Osteocyte (in vitro differentiated cells): ENCODE results near the gene MEGF11. TPM values are rescaled to one million over a fixed set of nuclear protein-coding genes. Genes with fewer than 3 reads are reported as not detected.

Experiments used
- DNase-seq: peaks from one replicate; pipeline ENCODE4 v3.0.0; 2021; ENCODE audit warnings: mixed read lengths; ENCODE audit not compliant: unreplicated experiment; ENCODE audit errors: extremely low spot score
- H3K27ac Mint-ChIP-seq: one replicate; pipeline ENCODE4 v1.8.0; 2021; ENCODE audit warnings: mild to moderate bottlenecking, mixed read lengths; ENCODE audit not compliant: unreplicated experiment
- H3K27me3 Mint-ChIP-seq: one replicate; pipeline ENCODE4 v1.8.0; 2021; ENCODE audit warnings: mixed read lengths; ENCODE audit not compliant: unreplicated experiment
- H3K36me3 Mint-ChIP-seq: one replicate; pipeline ENCODE4 v1.8.0; 2021; ENCODE audit warnings: mixed read lengths; ENCODE audit not compliant: unreplicated experiment
- H3K4me1 Mint-ChIP-seq: one replicate; pipeline ENCODE4 v1.8.0; 2021; ENCODE audit warnings: mixed read lengths; ENCODE audit not compliant: unreplicated experiment
- H3K4me3 Mint-ChIP-seq: one replicate; pipeline ENCODE4 v1.8.0; 2021; ENCODE audit warnings: mild to moderate bottlenecking, moderate library complexity, mixed read lengths; ENCODE audit not compliant: unreplicated experiment
- H3K9me3 Mint-ChIP-seq: one replicate; pipeline ENCODE4 v1.8.0; 2021; ENCODE audit warnings: mixed read lengths; ENCODE audit not compliant: unreplicated experiment
- CTCF ChIP-seq: fragments of 200-600 bp; sonication (generic); IDR thresholded peaks from 2 replicates; pipeline ENCODE4 v1.5.0; 2021; ENCODE audit warnings: antibody characterized with exemption, mild to moderate bottlenecking, moderate library complexity
- total RNA-seq: library from RNA; stranded (reverse); gene quantifications from 2 replicates; pipeline ENCODE4 v1.2.1, GENCODE V29; 2021

Gene MEGF11
- total RNA-seq, 1 donor from 2014 or later: not detected

- Mint-ChIP-seq H3K4me3 (no peak overlapping the region), H3K27me3 (peaks cover 88% of the 10 kb centered on the region)
- no peak for TF ChIP-seq CTCF
Measured at GRCh38 chr15:66089049-66089448, 164.5 kb downstream of the MEGF11 start.

DNA sequence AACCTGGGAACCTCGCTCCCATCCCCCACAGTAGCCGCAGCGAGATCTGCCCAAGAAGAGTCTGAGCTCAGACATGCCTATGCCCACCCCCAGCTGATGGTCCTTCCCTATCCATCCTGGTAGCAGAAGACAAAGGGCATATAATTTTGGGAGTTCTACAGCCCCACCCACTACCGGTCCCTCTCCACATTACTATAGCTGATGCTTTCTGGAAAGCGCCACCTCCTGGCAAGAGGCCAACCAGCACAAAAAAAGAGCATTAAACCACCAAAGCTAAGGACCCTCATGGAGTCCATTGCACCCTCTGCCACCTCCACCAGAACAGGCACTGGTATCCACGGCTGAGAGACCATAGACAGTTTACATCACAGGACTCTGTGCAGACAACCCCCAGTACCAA lies 168.4 kb downstream of the MEGF11 start:
- DNase-seq: no peak
- Mint-ChIP-seq H3K9me3 (no peaks in the 10 kb centered on the region), H3K4me3 (no peak overlapping the region), H3K4me1 (peaks cover 12% of the 10 kb centered on the region), H3K27me3 (peaks cover 65% of the 10 kb centered on the region), H3K27ac (no peak overlapping the region), H3K36me3 (no peaks in the 10 kb centered on the region)
- TF ChIP-seq CTCF: peak; percentile 17

More at GRCh38 chr15:66089049-66089448, 164.5 kb downstream of the MEGF11 start:
- H3K36me3 Mint-ChIP-seq: no peaks in the 10 kb centered on the region
- no peaks in the 10 kb centered on the region for H3K4me1 Mint-ChIP-seq
- H3K27ac Mint-ChIP-seq: no peak overlapping the region
- no peaks in the 10 kb centered on the region for H3K9me3 Mint-ChIP-seq
- DNase-seq: no peak

- TF ChIP-seq CTCF: no peak
- H3K4me3 Mint-ChIP-seq: no peak overlapping the region
- no peak overlapping the region for H3K27ac Mint-ChIP-seq
- H3K9me3 Mint-ChIP-seq: no peaks in the 10 kb centered on the region
- no peaks in the 10 kb centered on the region for H3K36me3 Mint-ChIP-seq
- H3K4me1 Mint-ChIP-seq: peaks cover 14% of the 10 kb centered on the region
- no peak for DNase-seq
- H3K27me3 Mint-ChIP-seq: peaks cover 63% of the 10 kb centered on the region
Measured at GRCh38 chr15:66084704-66085103, 168.8 kb downstream of the MEGF11 start.

DNA sequence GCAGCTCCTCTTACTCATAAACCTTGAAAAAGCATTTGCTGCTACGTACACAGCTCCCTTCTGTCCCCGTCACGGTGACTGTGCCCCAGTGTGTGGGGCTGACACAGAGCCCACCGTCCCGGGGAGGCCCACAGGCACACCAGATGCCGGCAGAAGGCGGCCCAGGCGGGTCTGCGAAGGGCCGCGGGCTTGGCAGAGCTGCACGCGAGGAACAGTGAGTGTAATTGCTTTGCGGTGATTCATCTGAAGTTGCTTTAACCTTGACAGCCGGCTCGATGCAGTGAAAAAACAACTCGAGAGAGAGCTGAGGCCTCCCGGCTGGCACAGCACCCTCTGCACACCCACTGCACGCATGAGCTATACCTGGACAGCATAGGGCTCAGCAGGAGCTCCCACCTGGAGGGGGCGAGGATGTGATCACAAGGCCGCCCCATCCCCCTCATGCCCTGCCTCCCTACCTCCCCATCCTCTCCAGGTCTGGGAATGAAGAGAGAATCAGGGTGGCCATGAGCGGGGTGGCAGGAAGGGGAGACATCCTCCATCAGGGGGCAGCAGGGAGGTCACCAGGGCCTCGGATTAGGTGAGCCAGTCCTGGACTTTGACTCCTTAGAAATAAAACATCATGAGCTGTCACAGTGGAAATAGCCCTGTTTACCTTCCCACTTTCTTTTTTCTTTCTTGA lies 172.7 kb downstream of the MEGF11 start:
- Mint-ChIP-seq H3K36me3 (no peaks in the 10 kb centered on the region), H3K27me3 (peaks cover 33% of the 10 kb centered on the region), H3K9me3 (no peaks in the 10 kb centered on the region), H3K27ac (peak overlapping the region; percentile 76), H3K4me1 (peaks cover 14% of the 10 kb centered on the region), H3K4me3 (no peak overlapping the region)
- no peak for TF ChIP-seq CTCF
- peak; percentile 90 for DNase-seq

- DNase-seq: no peak
- H3K27ac Mint-ChIP-seq: no peak overlapping the region
- TF ChIP-seq CTCF: no peak
- H3K9me3 Mint-ChIP-seq: no peaks in the 10 kb centered on the region
- peaks cover 16% of the 10 kb centered on the region for H3K4me1 Mint-ChIP-seq
- no peaks in the 10 kb centered on the region for H3K36me3 Mint-ChIP-seq
- H3K4me3 Mint-ChIP-seq: no peak overlapping the region
- peaks cover 20% of the 10 kb centered on the region for H3K27me3 Mint-ChIP-seq
Measured at GRCh38 chr15:66078929-66079275, 174.6 kb downstream of the MEGF11 start.
